T-cell (primary cell): ENCODE measurements around the gene CCNY. TPM values are rescaled to one million over a fixed set of nuclear protein-coding genes. Genes with fewer than 3 reads are reported as not detected.

ENCODE experiments used
- ATAC-seq, 4 experiments: fragments of 200-7000 bp in 3 of 4; fragments of 150-1000 bp in 1 of 4; cut with Tn5 transposase; replicated peaks in 1 of 4; 1 replicate in 3 of 4; 2 replicates in 1 of 4; pipeline ENCODE4 v1.10.0; 2021; ENCODE audit warnings: moderate library complexity in 3 of 4, mild to moderate bottlenecking in 2 of 4, moderate number of reproducible peaks in 1 of 4
- CTCF ChIA-PET, 2 donors: fragments of 300-600 bp; sonication (Branson Sonifier 250); formaldehyde crosslinking; loops; one replicate each; lab custom pipeline; 2022; ENCODE audit warnings: antibody characterized with exemption in 2 of 2; lab: Charles Lee
- POLR2A ChIA-PET, 2 donors: fragments of 300-600 bp; sonication (Branson Sonifier 250); formaldehyde crosslinking; loops; one replicate each; lab custom pipeline; 2022; ENCODE audit warnings: antibody characterized with exemption in 2 of 2; lab: Charles Lee
- DNase-seq, 35 experiments: peaks; one replicate each; pipeline versions ENCODE4 v3.0.0 to v3.0.0-alpha.2; 2013 to 2023
- H3K27ac ChIP-seq: one replicate; pipeline ENCODE4 v1.5.1; 2013; ENCODE audit warnings: low read length
- H3K27me3 ChIP-seq, 2 experiments: replicated peaks in 1 of 2; 1 replicate in 1 of 2; 2 replicates in 1 of 2; pipeline versions ENCODE4 v1.6.1 to v1.7.0; 2013; ENCODE audit warnings: low read length in 1 of 2, mixed read lengths in 1 of 2; ENCODE audit not compliant: control insufficient read depth in 2 of 2, insufficient read depth in 2 of 2; ENCODE audit errors: extremely low read depth in 1 of 2
- H3K36me3 ChIP-seq, 2 donors: 1 replicate in 1 of 2; 2 replicates in 1 of 2; pipeline versions ENCODE4 v1.6.1 to v1.7.0; 2013; ENCODE audit warnings: low read length in 1 of 2; ENCODE audit not compliant: control insufficient read depth in 2 of 2, insufficient read depth in 1 of 2; ENCODE audit errors: extremely low read depth in 1 of 2
- H3K4me1 ChIP-seq, 2 experiments: 1 replicate in 1 of 2; 2 replicates in 1 of 2; pipeline versions ENCODE4 v1.6.1 to v1.7.0; 2013; ENCODE audit warnings: low read length in 2 of 2, mixed read lengths in 1 of 2; ENCODE audit not compliant: insufficient read depth in 2 of 2, control insufficient read depth in 1 of 2; ENCODE audit errors: extremely low read depth in 1 of 2
- H3K4me3 ChIP-seq, 2 donors: 1 replicate in 1 of 2; 2 replicates in 1 of 2; pipeline versions ENCODE4 v1.5.1 to v1.7.0; 2013; ENCODE audit warnings: mild to moderate bottlenecking in 2 of 2, low read length in 1 of 2, moderate library complexity in 1 of 2; ENCODE audit not compliant: control insufficient read depth in 1 of 2; ENCODE audit errors: extremely low read depth in 1 of 2
- H3K9me3 ChIP-seq: 2 replicates; pipeline ENCODE4 v1.7.0; 2013
- H3K27ac Mint-ChIP-seq, 2 donors: one replicate each; pipeline ENCODE4 v1.8.0; 2020 to 2021; ENCODE audit warnings: mild to moderate bottlenecking in 2 of 2, mixed read lengths in 2 of 2
- H3K27me3 Mint-ChIP-seq, 2 donors: one replicate each; pipeline ENCODE4 v1.8.0; 2021 to 2022; ENCODE audit warnings: mixed read lengths in 2 of 2
- H3K36me3 Mint-ChIP-seq: one replicate; pipeline ENCODE4 v1.8.0; 2021; ENCODE audit warnings: mixed read lengths
- H3K4me1 Mint-ChIP-seq, 3 donors: one replicate each; pipeline ENCODE4 v1.8.0; 2020 to 2022; ENCODE audit warnings: mixed read lengths in 3 of 3, mild to moderate bottlenecking in 1 of 3
- H3K4me3 Mint-ChIP-seq, 3 donors: one replicate each; pipeline ENCODE4 v1.8.0; 2020 to 2022; ENCODE audit warnings: mild to moderate bottlenecking in 3 of 3, mixed read lengths in 3 of 3, moderate library complexity in 3 of 3
- H3K9me3 Mint-ChIP-seq, 3 donors: one replicate each; pipeline ENCODE4 v1.8.0; 2020 to 2022; ENCODE audit warnings: mixed read lengths in 3 of 3
- WGBS: methylation state at CpG from one replicate; pipeline ENCODE4 v1.1.5; 2013; ENCODE audit warnings: missing lambda C conversion rate; ENCODE audit not compliant: insufficient coverage; 5-methylcytosine and 5-hydroxymethylcytosine counted together
- total RNA-seq, 35 experiments: library from RNA in 6 of 35; stranded (reverse) in 6 of 35; fragments of 120-200 nt in 1 of 35; gene quantifications; one replicate each; pipeline versions ENCODE4 v1.2.1 to v1.2.4 and lab custom pipeline; 2013 to 2026

Gene CCNY
- total RNA-seq, 5 donors from 2014 or later (not counting 1 experiment from before 2014, with no cell fraction given) = 62.5 to 75.2 (median 62.8) TPM

DNA sequence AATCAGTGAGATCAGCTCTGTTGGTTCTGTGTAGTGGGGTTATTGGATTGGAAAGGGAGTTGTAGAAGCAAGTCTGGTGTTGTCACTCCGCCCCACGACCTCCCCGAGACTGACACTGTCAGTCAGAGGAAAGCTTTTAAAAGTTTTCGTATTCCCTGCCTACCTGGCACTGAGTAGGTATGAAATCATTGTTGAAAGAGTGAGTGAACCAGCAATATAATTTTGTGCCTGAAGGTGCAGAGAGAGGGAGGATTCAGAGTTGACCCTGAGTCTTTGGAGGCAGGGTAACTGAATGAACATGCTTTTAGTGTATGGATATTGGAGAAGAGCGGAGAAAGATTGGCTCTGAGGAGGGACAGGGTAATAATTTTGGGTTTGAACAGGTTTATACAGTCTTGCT, 27.3 kb downstream of the CCNY start:
- CTCF ChIA-PET = no interaction called here
- Histone ChIP-seq H3K4me1 (peaks cover 2 to 19% of the 10 kb centered on the region in 2 experiments), H3K36me3 (no peaks in the 10 kb centered on the region), H3K4me3 (no peak overlapping the region), H3K27ac (no peak overlapping the region), H3K27me3 (no peaks in the 10 kb centered on the region), H3K9me3 (no peaks in the 10 kb centered on the region)
- no peak overlapping the region for H3K27ac Mint-ChIP-seq
- POLR2A ChIA-PET = no interaction called here
- DNase-seq (no peak), ATAC-seq (no peak)
- H3K9me3 Mint-ChIP-seq = no peaks in the 10 kb centered on the region
- H3K27me3 Mint-ChIP-seq = no peaks in the 10 kb centered on the region
- WGBS = 92% methylated on average over 4 of the region's 5 CpGs
- peaks cover 7% of the 10 kb centered on the region for H3K36me3 Mint-ChIP-seq
- H3K4me3 Mint-ChIP-seq = no peak overlapping the region
- H3K4me1 Mint-ChIP-seq = peaks cover 65 to 71% (median 70%) of the 10 kb centered on the region in 3 donors

DNA sequence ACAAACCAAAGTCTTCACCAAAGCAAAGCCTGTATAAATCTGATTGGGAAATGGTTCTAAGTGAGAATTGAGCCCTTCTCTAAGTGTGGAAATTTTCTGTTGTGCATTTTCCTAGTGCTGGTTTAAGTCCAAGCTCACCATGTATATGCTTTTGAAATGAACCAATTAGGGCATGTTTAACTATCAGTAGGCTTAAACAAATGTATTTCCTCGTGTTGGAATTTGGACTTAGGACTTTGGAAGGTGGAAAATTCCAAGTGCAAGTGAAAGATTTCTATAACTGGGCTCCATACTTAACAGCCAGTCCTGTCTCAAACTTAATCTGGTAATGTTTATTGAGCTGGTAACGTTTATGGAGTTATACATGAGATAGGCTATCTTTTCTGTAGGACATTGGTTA, 28.5 kb downstream of the CCNY start:
- ChIA-PET POLR2A (interaction anchor here in 1 of 2 donors (0.5 kb wide), 1 partner anchor 104 kb away, joined by 4 read pairs; no protein-coding TSS in a partner anchor), CTCF (interaction anchor here in 1 of 2 donors (1.0 kb wide), 1 partner anchor 22 kb away, joined by 3 read pairs; no protein-coding TSS in a partner anchor)
- no CpG with 5 or more reads among the region's 2 CpGs for WGBS
- no peaks in the 10 kb centered on the region for H3K27me3 ChIP-seq
- no peaks in the 10 kb centered on the region for H3K36me3 ChIP-seq
- H3K4me1 ChIP-seq = peaks cover 10 to 22% of the 10 kb centered on the region in 2 experiments
- no peak for ATAC-seq
- Mint-ChIP-seq H3K9me3 (no peaks in the 10 kb centered on the region), H3K27me3 (no peaks in the 10 kb centered on the region), H3K4me3 (no peak overlapping the region), H3K27ac (no peak overlapping the region), H3K4me1 (peaks cover 65 to 71% (median 71%) of the 10 kb centered on the region in 3 donors), H3K36me3 (peaks cover 2% of the 10 kb centered on the region)
- DNase-seq = no peak
- no peak overlapping the region for H3K4me3 ChIP-seq
- no peaks in the 10 kb centered on the region for H3K9me3 ChIP-seq
- no peak overlapping the region for H3K27ac ChIP-seq

- no peaks in the 10 kb centered on the region for H3K27me3 ChIP-seq
- H3K36me3 Mint-ChIP-seq = peaks cover 2% of the 10 kb centered on the region
- H3K36me3 ChIP-seq = no peaks in the 10 kb centered on the region
- ATAC-seq = no peak
- POLR2A ChIA-PET = no interaction called here
- no peaks in the 10 kb centered on the region for H3K27me3 Mint-ChIP-seq
- peaks cover 10 to 23% of the 10 kb centered on the region in 2 experiments for H3K4me1 ChIP-seq
- H3K4me3 ChIP-seq = no peak overlapping the region
- DNase-seq = no peak
- WGBS = no CpG with 5 or more reads among the region's 1 CpG
- H3K27ac ChIP-seq = no peak overlapping the region
- CTCF ChIA-PET = no interaction called here
- no peak overlapping the region for H3K4me3 Mint-ChIP-seq
- H3K27ac Mint-ChIP-seq = no peak overlapping the region
- H3K9me3 Mint-ChIP-seq = no peaks in the 10 kb centered on the region
- H3K9me3 ChIP-seq = no peaks in the 10 kb centered on the region
- H3K4me1 Mint-ChIP-seq = peaks cover 70 to 78% (median 77%) of the 10 kb centered on the region in 3 donors
Observed at GRCh38 chr10:35365994-35366393, 29.7 kb downstream of the CCNY start.

- Histone ChIP-seq H3K4me1 (peaks cover 17 to 34% of the 10 kb centered on the region in 2 experiments), H3K9me3 (no peaks in the 10 kb centered on the region), H3K27ac (no peak overlapping the region), H3K4me3 (no peak overlapping the region), H3K27me3 (no peaks in the 10 kb centered on the region), H3K36me3 (no peaks in the 10 kb centered on the region)
- 100% methylated on average over 1 of the region's 4 CpGs for WGBS
- ChIA-PET POLR2A (no interaction called here), CTCF (interaction anchor here in 1 of 2 donors (1.2 kb wide), 1 partner anchor 21 kb away, joined by 5 read pairs; no protein-coding TSS in a partner anchor)
- no peak overlapping the region for H3K27ac Mint-ChIP-seq
- DNase-seq = no peak
- peaks cover 6% of the 10 kb centered on the region for H3K36me3 Mint-ChIP-seq
- peak overlapping the region in 1 of 3 donors; percentile 55 for H3K4me3 Mint-ChIP-seq
- peaks cover 77 to 82% (median 82%) of the 10 kb centered on the region in 3 donors for H3K4me1 Mint-ChIP-seq
- ATAC-seq = no peak
- no peaks in the 10 kb centered on the region for H3K9me3 Mint-ChIP-seq
- no peaks in the 10 kb centered on the region for H3K27me3 Mint-ChIP-seq
Observed at GRCh38 chr10:35367107-35367859, 31.0 kb downstream of the CCNY start.

GRCh38 chr10:35367982-35368381, 31.7 kb downstream of the CCNY start:
- no peak for DNase-seq
- H3K27ac Mint-ChIP-seq = peak overlapping the region in 1 of 2 donors; percentile 17
- H3K4me1 Mint-ChIP-seq = peaks cover 83 to 89% (median 87%) of the 10 kb centered on the region in 3 donors
- H3K4me1 ChIP-seq = peaks cover 18 to 34% of the 10 kb centered on the region in 2 experiments
- H3K27me3 Mint-ChIP-seq = no peaks in the 10 kb centered on the region
- H3K36me3 Mint-ChIP-seq = peaks cover 6% of the 10 kb centered on the region
- ChIA-PET CTCF (interaction anchor here in 1 of 2 donors (1.2 kb wide), 1 partner anchor 22 kb away, joined by 5 read pairs; no protein-coding TSS in a partner anchor), POLR2A (no interaction called here)
- ATAC-seq = no peak
- peak overlapping the region in 1 of 3 donors; percentile 55 for H3K4me3 Mint-ChIP-seq
- H3K27me3 ChIP-seq = no peaks in the 10 kb centered on the region
- 79% methylated on average over 2 of the region's 4 CpGs for WGBS
- no peak overlapping the region for H3K27ac ChIP-seq
- no peaks in the 10 kb centered on the region for H3K9me3 ChIP-seq
- no peaks in the 10 kb centered on the region for H3K9me3 Mint-ChIP-seq
- no peaks in the 10 kb centered on the region for H3K36me3 ChIP-seq
- H3K4me3 ChIP-seq = no peak overlapping the region

DNA sequence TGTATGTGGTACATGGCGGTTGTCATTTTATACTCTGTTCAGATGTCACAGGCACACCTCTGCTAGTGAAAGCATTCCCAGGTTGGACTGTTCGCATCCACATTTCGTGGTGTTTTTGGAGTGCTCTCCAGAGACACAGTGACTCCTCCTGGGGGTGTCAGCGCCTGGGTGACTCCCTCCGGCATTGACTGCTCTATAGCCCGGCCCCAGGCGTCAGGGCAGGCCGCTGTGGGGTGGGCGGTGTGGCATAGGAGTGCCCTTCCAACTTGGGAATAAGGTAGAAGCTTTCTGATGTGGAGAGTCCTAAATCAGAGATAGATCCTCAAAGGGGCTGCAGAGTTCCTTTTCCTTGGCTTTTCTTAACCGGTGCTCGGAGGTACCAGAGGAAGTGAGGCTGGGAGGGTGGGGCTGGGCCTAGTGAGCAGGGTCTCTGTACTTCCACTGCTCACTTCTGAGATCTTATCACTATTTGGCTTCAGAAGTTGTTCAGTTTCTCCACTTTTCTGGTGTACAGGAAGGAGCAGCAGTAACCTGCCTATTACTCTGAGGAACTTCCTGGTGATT, 32.3 kb downstream of the CCNY start:
- 82% methylated on average over 9 of the region's 11 CpGs for WGBS
- H3K36me3 Mint-ChIP-seq = peaks cover 4% of the 10 kb centered on the region
- H3K27ac Mint-ChIP-seq = no peak overlapping the region
- Histone ChIP-seq H3K27ac (no peak overlapping the region), H3K9me3 (no peaks in the 10 kb centered on the region), H3K27me3 (no peaks in the 10 kb centered on the region), H3K4me3 (no peak overlapping the region), H3K4me1 (peaks cover 18 to 33% of the 10 kb centered on the region in 2 experiments), H3K36me3 (no peaks in the 10 kb centered on the region)
- ChIA-PET CTCF (interaction anchor here in 1 of 2 donors (1.2 kb wide), 1 partner anchor 23 kb away, joined by 5 read pairs; no protein-coding TSS in a partner anchor), POLR2A (no interaction called here)
- DNase-seq (peak in 1 of 35 experiments; percentile 13), ATAC-seq (peak in 3 of 4 experiments; percentile 58 to 66 (median 58))
- H3K9me3 Mint-ChIP-seq = no peaks in the 10 kb centered on the region
- H3K27me3 Mint-ChIP-seq = no peaks in the 10 kb centered on the region
- H3K4me3 Mint-ChIP-seq = peak overlapping the region in 1 of 3 donors; percentile 55
- peaks cover 85 to 91% (median 90%) of the 10 kb centered on the region in 3 donors for H3K4me1 Mint-ChIP-seq
